PC-3 (cell line): ENCODE results near the gene SUZ12. TPM values are rescaled to one million over a fixed set of nuclear protein-coding genes. Genes with fewer than 3 reads are reported as not detected.
"Not testable (repeated sequence)": the region's sequence is repeated elsewhere in the genome, so short reads cannot be mapped to it uniquely, and the experiment has no call there.

Source experiments
- ATAC-seq: fragments of 200-7000 bp; cut with Tn5 transposase; 2 replicates; pipeline ENCODE4 v1.9.1; 2020; ENCODE audit warnings: mild to moderate bottlenecking, moderate library complexity
- BruUV-seq: library from RNA; stranded (reverse); fragments of 400-500 nt; replicated peaks from 2 replicates; lab custom pipeline; 2021; lab: Mats Ljungman, UMichigan
- CTCF ChIA-PET: fragments of 300-600 bp; sonication (Branson Sonifier 250); formaldehyde crosslinking; loops from one replicate; lab custom pipeline; 2022; ENCODE audit warnings: antibody characterized with exemption; lab: Charles Lee
- POLR2A ChIA-PET: fragments of 300-600 bp; sonication (Branson Sonifier 250); formaldehyde crosslinking; loops from one replicate; lab custom pipeline; 2022; ENCODE audit warnings: antibody characterized with exemption; ENCODE audit not compliant: unreplicated experiment; lab: Charles Lee
- DNase-seq: peaks from one replicate; pipeline ENCODE4 v3.0.0-alpha.2; 2015
- H2AFZ ChIP-seq: fragments of 300-600 bp; sonication (generic); 2 replicates; pipeline ENCODE4 v1.6.0; 2016; ENCODE audit warnings: antibody characterized with exemption, low read length
- H3F3A ChIP-seq: fragments of 300-600 bp; sonication (generic); one replicate; pipeline ENCODE4 v1.6.0; 2017; ENCODE audit warnings: antibody characterized with exemption, low read length, control low read depth, mild to moderate bottlenecking; ENCODE audit not compliant: unreplicated experiment
- H3K27ac ChIP-seq: fragments of 300-600 bp; sonication (generic); 2 replicates; pipeline ENCODE4 v1.5.1; 2016; ENCODE audit warnings: mild to moderate bottlenecking, low read length
- H3K27me3 ChIP-seq: fragments of 300-600 bp; sonication (generic); 2 replicates; pipeline ENCODE4 v1.6.1; 2016; ENCODE audit warnings: low read length, mixed read lengths
- H3K36me3 ChIP-seq: fragments of 300-600 bp; sonication (generic); 2 replicates; pipeline ENCODE4 v1.6.1; 2016; ENCODE audit warnings: low read depth, mixed run types, low read length, mixed read lengths
- H3K4me1 ChIP-seq: fragments of 300-600 bp; sonication (generic); 2 replicates; pipeline ENCODE4 v1.5.1; 2016; ENCODE audit warnings: low read length; ENCODE audit not compliant: insufficient read depth
- H3K4me2 ChIP-seq: fragments of 300-600 bp; sonication (generic); 2 replicates; pipeline ENCODE4 v1.6.0; 2016; ENCODE audit warnings: low read length
- H3K4me3 ChIP-seq: fragments of 300-600 bp; sonication (generic); 2 replicates; pipeline ENCODE4 v1.5.1; 2016; ENCODE audit warnings: mild to moderate bottlenecking, low read length, mixed read lengths
- H3K79me2 ChIP-seq: fragments of 300-600 bp; sonication (generic); 2 replicates; pipeline ENCODE4 v1.6.1; 2017; ENCODE audit warnings: low read length, mixed read lengths
- H3K9ac ChIP-seq: fragments of 300-600 bp; sonication (generic); 2 replicates; pipeline ENCODE4 v1.6.0; 2016; ENCODE audit warnings: mild to moderate bottlenecking, low read length
- H3K9me2 ChIP-seq: fragments of 300-600 bp; sonication (generic); replicated peaks from 2 replicates; pipeline ENCODE4 v1.6.1; 2016; ENCODE audit warnings: mixed run types, low read length, mixed read lengths
- H3K9me3 ChIP-seq: fragments of 300-600 bp; sonication (generic); 2 replicates; pipeline ENCODE4 v1.6.1; 2016; ENCODE audit warnings: low read length, mixed read lengths
- H4K20me1 ChIP-seq: fragments of 300-600 bp; sonication (generic); 2 replicates; pipeline ENCODE4 v1.6.1; 2016; ENCODE audit warnings: low read length, mixed read lengths
- EZH2 ChIP-seq: fragments of 300-600 bp; sonication (generic); IDR thresholded peaks from one replicate; pipeline ENCODE4 v1.6.1; 2017; ENCODE audit warnings: antibody characterized with exemption, mild to moderate bottlenecking, low read length; ENCODE audit not compliant: unreplicated experiment
- EZH2phosphoT487 ChIP-seq: fragments of 300-600 bp; sonication (generic); IDR thresholded peaks from 2 replicates; pipeline ENCODE4 v1.6.1; 2018; ENCODE audit warnings: mild to moderate bottlenecking, antibody characterized with exemption, low read length, borderline replicate concordance
- intact Hi-C: fragments of 100-400 bp; cut with micrococcal nuclease; formaldehyde crosslinking; loops from 2 replicates; pipeline ENCODE4 v1.9.0; 2023
- total RNA-seq: library from RNA; depleted of rRNA; stranded (reverse); fragments of >200 nt; gene quantifications from 2 replicates; pipeline ENCODE4 v1.2.3, GENCODE V29; 2014
- TF ChIP-seq, protein P1 (sequence below): fragments of 300-600 bp; sonication (generic); conservative IDR thresholded peaks from 2 replicates; pipeline ENCODE4 v1.5.1; 2017; ENCODE audit warnings: antibody characterized with exemption, low read depth, mild to moderate bottlenecking, low read length

Gene SUZ12
- total RNA-seq, 1 experiment from 2014 or later, result 11.5 TPM

- Histone ChIP-seq H3K79me2 (no peaks in the 10 kb centered on the region), H3K9me2 (no peaks in the 10 kb centered on the region), H3K4me1 (peaks cover 4% of the 10 kb centered on the region; the same call in 1 of the 2 replicates), H3K9ac (no peak overlapping the region), H3K9me3 (no peaks in the 10 kb centered on the region), H3K4me2 (no peak overlapping the region), H4K20me1 (no peaks in the 10 kb centered on the region), H3K27me3 (no peaks in the 10 kb centered on the region), H3K36me3 (no peaks in the 10 kb centered on the region), H3K4me3 (no peak overlapping the region), H3K27ac (no peak overlapping the region), H3F3A (no peaks in the 10 kb centered on the region), H2AFZ (no peak overlapping the region; the same call in 1 of the 2 replicates)
- TF ChIP-seq, protein P1, sequence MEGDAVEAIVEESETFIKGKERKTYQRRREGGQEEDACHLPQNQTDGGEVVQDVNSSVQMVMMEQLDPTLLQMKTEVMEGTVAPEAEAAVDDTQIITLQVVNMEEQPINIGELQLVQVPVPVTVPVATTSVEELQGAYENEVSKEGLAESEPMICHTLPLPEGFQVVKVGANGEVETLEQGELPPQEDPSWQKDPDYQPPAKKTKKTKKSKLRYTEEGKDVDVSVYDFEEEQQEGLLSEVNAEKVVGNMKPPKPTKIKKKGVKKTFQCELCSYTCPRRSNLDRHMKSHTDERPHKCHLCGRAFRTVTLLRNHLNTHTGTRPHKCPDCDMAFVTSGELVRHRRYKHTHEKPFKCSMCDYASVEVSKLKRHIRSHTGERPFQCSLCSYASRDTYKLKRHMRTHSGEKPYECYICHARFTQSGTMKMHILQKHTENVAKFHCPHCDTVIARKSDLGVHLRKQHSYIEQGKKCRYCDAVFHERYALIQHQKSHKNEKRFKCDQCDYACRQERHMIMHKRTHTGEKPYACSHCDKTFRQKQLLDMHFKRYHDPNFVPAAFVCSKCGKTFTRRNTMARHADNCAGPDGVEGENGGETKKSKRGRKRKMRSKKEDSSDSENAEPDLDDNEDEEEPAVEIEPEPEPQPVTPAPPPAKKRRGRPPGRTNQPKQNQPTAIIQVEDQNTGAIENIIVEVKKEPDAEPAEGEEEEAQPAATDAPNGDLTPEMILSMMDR, result no peak
- TF ChIP-seq EZH2phosphoT487 (no peak), EZH2 (no peak)
- no TSS peak for BruUV-seq
- DNase-seq, result no peak
- CTCF ChIA-PET, result no interaction called here
- no peak for ATAC-seq
- intact Hi-C loops, result no loop called here
- POLR2A ChIA-PET, result no interaction called here
Observed at GRCh38 chr17:31908386-31908785, 28.4 kb upstream of the SUZ12 start.

GRCh38 chr17:31912705-31913104 lies 24.1 kb upstream of the SUZ12 start:
- H3K9me2 ChIP-seq, H3K9me3 ChIP-seq, H3K9ac ChIP-seq, H3K36me3 ChIP-seq, H3K27me3 ChIP-seq, H3F3A ChIP-seq, ATAC-seq, H3K79me2 ChIP-seq, H3K27ac ChIP-seq, H3K4me1 ChIP-seq, BruUV-seq, H3K4me3 ChIP-seq, H4K20me1 ChIP-seq, intact Hi-C loops, H3K4me2 ChIP-seq, POLR2A ChIA-PET: not testable (repeated sequence)
- CTCF ChIA-PET, result interaction anchor here (0.5 to 1.1 kb wide), 3 partner anchors 11 to 407 kb away, joined by 5 to 17 read pairs (median 6); partner anchors contain the start of gene UTP6
- H2AFZ ChIP-seq, result 0 out of 2 replicates have a peak overlapping the region, but pooled peaks have one; percentile 18
- TF ChIP-seq, protein P1, result peak; percentile 20; the same call in 1 of the 2 replicates
- DNase-seq, result peak; percentile 4

GRCh38 chr17:31915456-31916100 lies 21.2 kb upstream of the SUZ12 start:
- no peaks in the 10 kb centered on the region for H3K9me3 ChIP-seq
- BruUV-seq, result no TSS peak
- TF ChIP-seq, protein P1, result no peak
- TF ChIP-seq EZH2phosphoT487 (no peak), EZH2 (no peak)
- CTCF ChIA-PET, result no interaction called here
- no peak overlapping the region for H3K27ac ChIP-seq
- ATAC-seq (no peak), DNase-seq (no peak)
- H3K9ac ChIP-seq, result no peak overlapping the region
- H3K79me2 ChIP-seq, result no peaks in the 10 kb centered on the region
- POLR2A ChIA-PET, result no interaction called here
- intact Hi-C loops, result no loop called here
- no peaks in the 10 kb centered on the region for H3K36me3 ChIP-seq
- H3K4me1 ChIP-seq, result no peaks in the 10 kb centered on the region
- no peaks in the 10 kb centered on the region for H4K20me1 ChIP-seq
- no peak overlapping the region for H3K4me3 ChIP-seq
- H3K27me3 ChIP-seq, result no peaks in the 10 kb centered on the region
- no peak overlapping the region for H2AFZ ChIP-seq
- no peaks in the 10 kb centered on the region for H3F3A ChIP-seq
- no peak overlapping the region for H3K4me2 ChIP-seq
- H3K9me2 ChIP-seq, result no peaks in the 10 kb centered on the region
